HG03520 (cell line): ENCODE results near the gene SPECC1L.

Experiments
- ATAC-seq: cut with Tn5 transposase; IDR thresholded peaks from one replicate; pipeline ENCODE4 v1.9.1; 2021; ENCODE audit warnings: mild to moderate bottlenecking, moderate library complexity; ENCODE audit not compliant: unreplicated experiment

The SPECC1L gene

DNA sequence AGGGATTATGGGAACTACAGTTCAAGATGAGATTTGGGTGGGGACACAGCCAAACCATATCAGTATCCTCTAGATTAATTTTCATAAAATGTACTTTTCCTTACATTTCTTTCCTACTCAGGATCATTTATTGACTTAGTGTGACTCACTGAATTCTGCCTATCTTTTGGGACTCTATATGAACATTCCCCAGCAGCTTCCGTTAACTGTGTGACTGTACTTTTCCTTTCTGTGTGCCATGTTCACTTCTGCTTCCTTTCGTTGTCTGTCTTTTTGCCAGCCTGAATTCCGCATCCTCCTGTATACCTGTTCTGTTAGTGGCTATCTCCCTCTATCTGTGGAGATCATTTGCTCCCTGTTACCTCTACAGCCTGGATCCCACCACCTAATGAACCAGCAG is 48.8 kb downstream of the SPECC1L start:
- no peak for ATAC-seq

GRCh38 chr22:24321999-24322398 is 51.4 kb downstream of the SPECC1L start:
- ATAC-seq: no peak

DNA sequence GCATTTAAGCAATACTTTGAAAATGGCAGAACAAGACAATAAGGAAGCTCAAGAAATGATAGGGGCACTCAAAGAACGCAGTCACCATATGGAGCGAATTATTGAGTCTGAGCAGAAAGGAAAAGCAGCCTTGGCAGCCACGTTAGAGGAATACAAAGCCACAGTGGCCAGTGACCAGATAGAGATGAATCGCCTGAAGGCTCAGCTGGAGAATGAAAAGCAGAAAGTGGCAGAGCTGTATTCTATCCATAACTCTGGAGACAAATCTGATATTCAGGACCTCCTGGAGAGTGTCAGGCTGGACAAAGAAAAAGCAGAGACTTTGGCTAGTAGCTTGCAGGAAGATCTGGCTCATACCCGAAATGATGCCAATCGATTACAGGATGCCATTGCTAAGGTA is 51.9 kb downstream of the SPECC1L start:
- no peak for ATAC-seq

GRCh38 chr22:24323233-24323632 is 52.6 kb downstream of the SPECC1L start:
- ATAC-seq: no peak

DNA sequence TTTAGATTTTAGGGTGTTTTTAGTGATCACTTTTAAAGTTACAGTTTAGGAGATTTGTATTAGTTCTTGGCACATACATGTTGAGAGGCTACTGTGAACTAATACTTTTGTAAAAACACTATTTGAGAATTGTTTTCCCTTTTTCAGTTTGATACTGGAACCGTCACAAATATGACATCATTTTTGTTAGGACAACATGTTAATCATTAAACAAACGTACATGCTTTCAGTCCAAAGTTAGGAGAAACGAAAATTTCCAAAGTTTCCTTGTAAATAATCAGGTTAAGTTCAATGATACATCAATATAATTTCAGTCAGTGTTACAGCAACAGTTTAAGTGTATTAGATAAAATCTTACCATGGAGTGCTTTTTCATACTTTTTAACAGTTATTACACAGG is 53.1 kb downstream of the SPECC1L start:
- no peak for ATAC-seq

GRCh38 chr22:24324137-24324536 is 53.5 kb downstream of the SPECC1L start:
- ATAC-seq: no peak

- ATAC-seq: no peak
These were observed 54.6 kb downstream of the SPECC1L start for GRCh38 chr22:24325105-24325757.

DNA sequence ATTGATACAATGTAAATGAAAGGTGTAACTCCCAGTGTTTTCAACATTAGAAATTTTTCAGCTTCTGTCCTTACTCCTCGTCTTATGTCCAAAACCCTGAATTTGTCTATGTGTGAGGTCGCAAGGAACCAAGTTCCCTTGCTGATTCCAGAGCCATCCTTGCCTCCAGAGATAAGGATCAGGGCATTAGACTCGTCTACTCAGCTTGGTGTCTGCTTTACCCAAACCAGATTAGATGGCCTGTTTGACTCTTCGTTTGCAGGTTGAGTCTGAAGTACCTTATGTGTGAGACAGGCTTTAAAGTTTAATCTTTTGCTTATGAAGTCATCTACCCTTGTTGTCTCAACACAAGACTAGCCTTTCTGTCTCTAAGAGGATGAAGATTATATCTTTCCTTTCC is 55.6 kb downstream of the SPECC1L start:
- no peak for ATAC-seq

GRCh38 chr22:24327832-24328231 is 57.2 kb downstream of the SPECC1L start:
- no peak for ATAC-seq

DNA sequence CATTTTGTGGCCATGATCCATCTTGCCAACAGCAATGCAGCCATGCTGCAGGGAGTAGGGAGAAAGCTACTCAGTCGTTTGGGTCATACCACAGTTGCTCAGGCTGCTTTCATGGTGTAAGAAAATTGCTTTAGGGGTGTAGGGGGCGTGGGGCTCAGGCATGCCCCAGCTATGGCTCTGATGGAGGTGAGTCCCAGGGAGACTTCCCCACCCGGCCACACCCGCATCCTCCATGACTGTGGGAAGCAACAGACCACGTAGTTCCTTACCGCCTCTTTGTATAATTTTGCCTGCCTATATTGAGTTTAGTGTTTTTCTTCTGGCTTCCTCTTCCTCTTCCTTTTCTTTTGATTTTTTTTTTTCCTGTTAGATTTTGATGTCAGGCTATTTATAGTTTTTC is 58.8 kb downstream of the SPECC1L start:
- no peak for ATAC-seq

DNA sequence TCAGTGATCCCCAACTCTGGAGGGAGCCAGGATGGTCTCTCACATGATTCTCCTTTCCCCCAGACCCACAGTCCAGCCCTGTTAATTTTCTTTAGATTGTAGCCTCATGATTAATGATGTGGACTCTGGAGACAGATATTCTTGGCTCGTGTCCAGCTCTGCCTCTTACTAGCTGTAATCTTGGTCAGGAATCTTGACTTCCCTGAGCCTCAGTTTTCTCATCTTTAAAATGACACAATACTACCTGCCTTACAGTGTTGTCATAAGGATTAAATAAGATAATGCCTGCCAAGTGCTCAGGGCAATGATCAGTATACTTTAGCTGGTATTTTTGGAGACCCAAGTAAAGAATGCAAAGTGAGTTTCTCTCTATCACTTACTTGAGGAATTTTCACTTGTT is 60.0 kb downstream of the SPECC1L start:
- ATAC-seq: no peak

DNA sequence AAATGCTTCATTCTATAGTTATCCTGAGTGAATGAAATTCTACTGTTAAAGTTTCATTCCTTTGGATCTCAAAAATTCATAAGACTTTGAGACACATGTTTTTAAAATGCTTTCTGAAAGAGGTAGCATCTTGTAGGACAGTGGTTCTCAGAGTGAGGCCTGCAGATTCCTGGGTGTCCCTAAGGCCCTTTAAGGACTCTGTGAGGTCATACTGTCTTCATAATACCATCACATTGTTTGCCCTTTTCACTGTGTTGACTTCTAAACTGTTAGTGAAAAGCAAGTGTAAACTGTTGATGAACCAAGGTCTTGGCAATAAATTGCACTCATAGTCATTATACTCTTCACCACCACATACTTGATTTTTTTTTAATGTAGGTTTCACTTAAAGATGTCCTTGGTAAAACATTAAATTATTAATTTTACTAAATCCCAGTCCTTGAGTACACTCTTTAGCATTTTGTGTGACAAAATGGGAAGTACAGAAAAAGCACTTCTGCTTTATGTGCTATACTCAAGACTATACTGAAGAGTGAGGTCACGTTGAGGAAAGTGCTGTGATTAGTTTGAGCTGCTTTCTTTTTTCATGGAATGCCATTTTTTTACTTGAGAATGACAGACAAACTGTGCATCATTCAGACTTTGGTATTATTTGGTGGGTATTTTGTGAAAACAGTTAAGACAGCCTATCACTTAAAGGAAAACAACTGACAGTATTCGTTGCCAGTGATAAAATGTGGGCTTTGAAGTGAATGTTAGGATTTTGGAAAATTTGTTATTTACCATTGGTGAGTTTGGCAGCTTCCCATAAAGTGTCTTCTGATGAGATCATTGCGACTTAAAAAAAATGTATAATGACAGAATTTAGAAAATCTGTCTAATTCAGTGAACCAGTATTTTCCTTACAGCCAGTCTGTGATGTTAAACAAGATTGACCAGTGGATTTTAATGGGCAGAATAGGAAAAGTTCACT is 61.1 kb downstream of the SPECC1L start:
- no peak for ATAC-seq

GRCh38 chr22:24333301-24333700 is 62.7 kb downstream of the SPECC1L start:
- no peak for ATAC-seq

GRCh38 chr22:24335496-24335895 is 64.9 kb downstream of the SPECC1L start:
- ATAC-seq: no peak

GRCh38 chr22:24337894-24338645 is 67.4 kb downstream of the SPECC1L start:
- ATAC-seq: no peak

GRCh38 chr22:24338726-24339451 is 68.3 kb downstream of the SPECC1L start:
- no peak for ATAC-seq

- no peak for ATAC-seq
These were observed 68.8 kb downstream of the SPECC1L start for GRCh38 chr22:24339452-24339747.

- ATAC-seq: no peak
These were observed 71.0 kb downstream of the SPECC1L start for GRCh38 chr22:24341627-24342026.

DNA sequence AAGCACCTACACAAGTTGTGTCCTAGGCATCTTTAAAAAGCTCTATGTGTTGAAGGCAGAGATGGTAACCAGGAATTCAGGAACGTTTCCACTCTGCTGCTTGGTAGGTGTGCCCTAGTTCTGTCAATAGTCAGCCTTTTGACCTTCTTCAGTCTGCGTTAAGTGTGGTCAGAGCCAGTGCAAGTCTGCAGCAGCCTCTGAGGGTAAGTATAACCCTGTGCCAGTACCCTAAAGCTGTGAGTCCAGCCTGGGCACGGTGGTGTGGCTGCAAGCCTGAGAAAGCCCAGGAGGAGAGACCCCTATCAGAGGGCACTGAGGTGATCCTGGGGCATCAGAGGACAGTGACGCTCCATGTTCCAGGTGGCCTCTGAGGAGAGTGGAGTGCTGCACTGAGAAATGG is 80.0 kb downstream of the SPECC1L start:
- no peak for ATAC-seq

GRCh38 chr22:24353121-24353520 is 82.5 kb downstream of the SPECC1L start:
- no peak for ATAC-seq

GRCh38 chr22:24355574-24355973 is 84.9 kb downstream of the SPECC1L start:
- no peak for ATAC-seq
